Fibroblast of villous mesenchyme (primary cell): ENCODE results near the gene SYT14. TPM values are rescaled to one million over a fixed set of nuclear protein-coding genes. Genes with fewer than 3 reads are reported as not detected.
A peak's percentile ranks its signal among the peaks of the same experiment; 100 is the strongest.

Experiments
- DNase-seq: peaks from one replicate; pipeline ENCODE4 v3.0.0-alpha.2; 2010; ENCODE audit warnings: low read depth
- H3K4me3 ChIP-seq: 2 replicates; pipeline ENCODE4 v1.5.1; 2011; ENCODE audit warnings: low read depth, mild to moderate bottlenecking, low read length
- total RNA-seq: library from RNA; depleted of rRNA; stranded (reverse); fragments of >200 nt; gene quantifications from 2 replicates; pipeline ENCODE4 v1.2.3, GENCODE V29; 2012
- TF ChIP-seq, protein P1 (sequence below): IDR thresholded peaks from 2 replicates; pipeline ENCODE4 v1.5.1; 2012; ENCODE audit warnings: low read depth, mild to moderate bottlenecking, low read length; ENCODE audit not compliant: insufficient read depth

Gene SYT14
- total RNA-seq, 1 donor = 3.9 TPM

DNA sequence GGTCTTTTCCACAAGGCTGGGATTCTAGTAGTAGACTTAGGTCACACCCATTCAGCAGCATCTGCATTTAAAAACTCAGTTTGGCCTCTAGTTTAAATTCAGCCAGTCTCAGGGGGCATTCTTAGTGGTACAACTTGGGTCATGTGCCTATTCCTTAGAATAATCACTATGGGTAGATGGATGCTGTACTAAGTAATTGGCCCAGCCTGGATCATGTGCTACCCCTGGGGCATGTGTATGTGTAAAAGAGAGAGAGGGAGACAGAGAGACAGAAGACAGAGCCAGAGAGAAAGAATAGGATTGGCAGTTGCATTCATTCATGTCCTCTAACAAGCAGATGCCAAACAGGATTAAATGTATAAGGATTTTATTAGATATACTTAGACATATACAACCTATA, 13.6 kb upstream of the SYT14 start:
- DNase-seq = no peak
- TF ChIP-seq, protein P1, sequence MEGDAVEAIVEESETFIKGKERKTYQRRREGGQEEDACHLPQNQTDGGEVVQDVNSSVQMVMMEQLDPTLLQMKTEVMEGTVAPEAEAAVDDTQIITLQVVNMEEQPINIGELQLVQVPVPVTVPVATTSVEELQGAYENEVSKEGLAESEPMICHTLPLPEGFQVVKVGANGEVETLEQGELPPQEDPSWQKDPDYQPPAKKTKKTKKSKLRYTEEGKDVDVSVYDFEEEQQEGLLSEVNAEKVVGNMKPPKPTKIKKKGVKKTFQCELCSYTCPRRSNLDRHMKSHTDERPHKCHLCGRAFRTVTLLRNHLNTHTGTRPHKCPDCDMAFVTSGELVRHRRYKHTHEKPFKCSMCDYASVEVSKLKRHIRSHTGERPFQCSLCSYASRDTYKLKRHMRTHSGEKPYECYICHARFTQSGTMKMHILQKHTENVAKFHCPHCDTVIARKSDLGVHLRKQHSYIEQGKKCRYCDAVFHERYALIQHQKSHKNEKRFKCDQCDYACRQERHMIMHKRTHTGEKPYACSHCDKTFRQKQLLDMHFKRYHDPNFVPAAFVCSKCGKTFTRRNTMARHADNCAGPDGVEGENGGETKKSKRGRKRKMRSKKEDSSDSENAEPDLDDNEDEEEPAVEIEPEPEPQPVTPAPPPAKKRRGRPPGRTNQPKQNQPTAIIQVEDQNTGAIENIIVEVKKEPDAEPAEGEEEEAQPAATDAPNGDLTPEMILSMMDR = no peak
- no peak overlapping the region for H3K4me3 ChIP-seq

DNA sequence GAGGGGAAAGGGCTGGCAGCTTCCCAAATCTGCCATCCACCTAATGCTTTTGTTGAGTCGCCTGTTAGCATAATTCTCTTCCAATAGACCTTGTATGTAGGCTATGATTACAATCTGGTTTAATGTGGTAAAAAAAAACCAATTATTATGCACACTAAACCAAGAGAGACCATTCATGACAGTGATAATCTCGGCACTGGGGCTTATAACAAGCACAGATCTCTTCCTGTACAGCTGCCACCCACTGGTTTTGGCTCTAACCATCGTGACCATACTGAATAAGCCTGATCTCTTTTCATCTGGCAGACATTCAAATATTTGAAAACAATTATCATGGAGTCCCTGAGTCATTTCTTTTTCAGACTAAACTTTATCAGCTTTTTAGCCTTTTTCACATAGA, 12.0 kb upstream of the SYT14 start:
- no peak overlapping the region for H3K4me3 ChIP-seq
- TF ChIP-seq, protein P1 = no peak

DNA sequence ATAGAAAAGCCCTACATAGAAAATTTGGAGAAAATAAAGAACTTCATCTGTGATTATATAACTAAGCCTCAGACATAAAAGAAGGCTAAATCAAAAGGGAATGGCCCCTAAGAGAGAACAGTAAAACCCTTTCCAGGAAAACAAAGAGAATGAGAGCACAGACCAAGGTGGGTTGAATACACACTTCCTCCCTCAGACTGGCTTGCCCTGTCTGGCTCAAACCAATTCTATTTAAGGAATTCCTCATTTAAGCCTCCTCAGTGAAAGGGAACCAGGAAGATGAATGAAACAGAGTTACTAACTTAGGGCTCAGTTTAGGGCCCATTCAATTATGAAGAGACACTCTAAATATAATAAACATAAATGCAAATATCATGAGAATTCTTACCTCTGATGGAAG, 10.6 kb upstream of the SYT14 start:
- H3K4me3 ChIP-seq = no peak overlapping the region
- DNase-seq = no peak
- TF ChIP-seq, protein P1 = no peak

More for the DNA sequence above, 12.0 kb upstream of the SYT14 start:
- peak; percentile 31 for DNase-seq

DNA sequence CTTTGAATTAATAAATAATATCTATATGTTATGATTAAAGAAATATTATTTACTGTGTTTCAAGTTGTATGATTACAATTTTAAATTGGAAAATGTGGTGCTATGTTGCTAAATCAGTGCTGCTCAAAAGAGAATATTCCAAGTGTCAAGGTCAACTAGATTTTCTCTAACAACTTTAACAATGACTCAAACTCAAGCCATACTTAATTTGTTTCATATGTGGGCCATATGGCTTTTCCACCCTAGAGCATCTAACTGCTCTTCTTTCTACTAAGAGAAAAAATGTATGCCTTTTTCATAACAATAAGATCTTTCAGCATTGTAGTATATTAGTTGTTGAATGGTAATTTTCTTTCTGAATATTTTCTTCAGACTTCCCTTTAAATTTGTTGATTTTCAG, 8.3 kb upstream of the SYT14 start:
- TF ChIP-seq, protein P1 = no peak
- no peak for DNase-seq
- no peak overlapping the region for H3K4me3 ChIP-seq

DNA sequence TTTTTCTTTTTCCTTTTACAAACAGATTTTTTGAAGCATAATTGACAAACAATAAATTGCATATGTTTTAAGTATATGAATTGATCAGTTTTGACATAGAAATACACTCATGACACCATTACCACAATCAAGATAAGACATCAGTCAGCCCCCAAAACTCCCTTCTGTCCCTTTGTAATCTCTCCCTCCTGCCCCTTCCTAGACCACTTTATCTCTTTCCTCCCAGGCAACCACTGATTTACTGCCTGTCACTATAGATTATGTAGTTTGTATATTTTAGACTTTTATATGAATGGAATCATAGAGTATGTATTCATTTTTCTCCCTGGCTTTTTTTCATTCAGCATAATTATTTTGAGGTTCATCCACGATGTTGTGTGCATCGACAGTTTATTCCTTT, 6.9 kb upstream of the SYT14 start:
- no peak overlapping the region for H3K4me3 ChIP-seq

DNA sequence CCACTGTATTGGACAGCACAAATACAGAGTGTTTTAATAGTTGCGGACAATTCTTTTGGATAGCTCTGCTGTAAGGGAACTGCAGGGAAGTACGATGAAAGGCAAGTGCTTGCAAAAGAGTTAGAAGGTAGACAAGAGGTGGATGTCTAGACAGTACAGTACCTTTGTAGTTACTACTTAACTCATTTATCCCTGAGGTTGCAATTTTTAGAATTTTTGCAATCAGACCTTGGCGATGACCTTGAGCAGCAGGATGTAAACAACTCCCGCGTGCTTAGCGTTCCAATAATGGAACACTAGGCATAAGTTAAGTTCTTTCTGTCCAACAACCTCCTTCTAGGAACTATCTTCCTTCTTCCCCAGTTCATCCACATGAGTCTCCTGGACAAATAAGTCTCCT, 1.9 kb upstream of the SYT14 start:
- TF ChIP-seq, protein P1 = no peak
- H3K4me3 ChIP-seq = no peak overlapping the region
- DNase-seq = no peak

More for the DNA sequence above, 6.9 kb upstream of the SYT14 start:
- TF ChIP-seq, protein P1 = no peak
- DNase-seq = no peak

DNA sequence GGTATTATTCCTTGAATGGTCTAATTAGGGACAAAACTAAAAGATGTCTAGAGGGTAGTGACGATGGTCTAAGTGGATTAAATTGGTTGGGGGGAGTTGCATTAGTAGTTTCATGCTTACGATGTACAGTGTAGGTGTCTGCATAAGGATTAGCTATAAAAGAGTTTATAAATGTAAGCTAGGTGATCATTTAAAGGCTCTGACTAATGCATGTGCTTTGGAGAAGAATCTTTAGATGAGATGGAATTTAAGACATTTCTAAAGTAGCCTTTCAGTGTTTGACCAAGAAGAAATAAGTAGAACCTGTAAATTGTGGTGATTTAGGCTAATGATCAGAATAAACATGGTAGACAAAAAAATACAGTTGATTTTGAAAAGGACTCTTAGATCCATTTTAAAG, 7.4 kb downstream of the SYT14 start:
- TF ChIP-seq, protein P1 = no peak
- no peak overlapping the region for H3K4me3 ChIP-seq
- no peak for DNase-seq
